ENCODE measurements around the gene UBQLN4. TPM values are rescaled to one million over a fixed set of nuclear protein-coding genes. Genes with fewer than 3 reads are reported as not detected.

Gene UBQLN4
- total RNA-seq, 1 experiment from 2014 or later: 58.4 TPM

DNA sequence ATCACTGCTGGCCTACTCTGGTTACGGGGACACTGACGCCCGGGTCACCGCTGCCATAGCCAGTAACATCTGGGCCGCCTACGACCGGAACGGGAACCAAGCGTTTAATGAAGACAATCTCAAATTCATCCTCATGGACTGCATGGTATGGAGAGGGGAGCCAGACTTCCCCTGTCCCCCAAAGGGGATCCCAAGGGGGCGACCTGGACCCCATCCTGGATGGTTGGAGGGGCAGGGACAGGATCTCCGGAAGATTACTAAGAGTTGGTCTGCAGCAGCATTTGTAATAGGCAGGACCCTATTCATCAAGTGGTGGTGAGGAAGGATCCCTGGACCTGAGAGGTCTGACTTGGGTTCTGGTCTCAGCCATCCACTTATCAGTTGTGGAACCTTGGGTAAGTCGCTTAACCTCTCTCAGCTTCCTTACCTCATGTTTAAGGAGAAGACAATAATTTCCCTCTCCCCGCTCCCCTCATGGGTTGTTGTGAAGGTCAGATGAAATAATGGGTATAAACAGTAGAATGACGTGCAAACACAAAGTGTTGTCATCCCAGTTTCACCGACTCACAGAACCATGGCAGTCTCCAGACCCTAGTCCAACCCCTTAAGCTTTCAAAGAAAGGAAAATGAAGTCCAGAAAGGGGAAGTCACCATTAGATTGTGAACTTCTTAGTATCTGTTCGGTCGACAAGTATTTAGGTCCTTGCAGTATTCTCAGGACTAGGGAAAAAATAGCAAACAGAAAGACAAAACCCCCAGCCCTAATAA lies 1.9 kb upstream of the UBQLN4 start:
- no peaks in the 10 kb centered on the region for H3K27me3 ChIP-seq (ENCODE audit: insufficient read depth, low read depth)
- H3K9me3 ChIP-seq (ENCODE audit: insufficient read depth, low read depth): no peaks in the 10 kb centered on the region
- CTCF ChIA-PET: no interaction called here
- H3K36me3 ChIP-seq (ENCODE audit: low read depth): no peaks in the 10 kb centered on the region
- peak overlapping the region; percentile 94 for H2AFZ ChIP-seq
- intact Hi-C loops (cut with micrococcal nuclease; ENCODE audit: unreplicated experiment): no loop called here
- H3K79me2 ChIP-seq (ENCODE audit: low read depth): peaks cover 38% of the 10 kb centered on the region
- TF ChIP-seq EZH2 (IDR thresholded peaks at IDR 0.05; ENCODE audit: low read depth): no peak
- TF ChIP-seq, protein P1, sequence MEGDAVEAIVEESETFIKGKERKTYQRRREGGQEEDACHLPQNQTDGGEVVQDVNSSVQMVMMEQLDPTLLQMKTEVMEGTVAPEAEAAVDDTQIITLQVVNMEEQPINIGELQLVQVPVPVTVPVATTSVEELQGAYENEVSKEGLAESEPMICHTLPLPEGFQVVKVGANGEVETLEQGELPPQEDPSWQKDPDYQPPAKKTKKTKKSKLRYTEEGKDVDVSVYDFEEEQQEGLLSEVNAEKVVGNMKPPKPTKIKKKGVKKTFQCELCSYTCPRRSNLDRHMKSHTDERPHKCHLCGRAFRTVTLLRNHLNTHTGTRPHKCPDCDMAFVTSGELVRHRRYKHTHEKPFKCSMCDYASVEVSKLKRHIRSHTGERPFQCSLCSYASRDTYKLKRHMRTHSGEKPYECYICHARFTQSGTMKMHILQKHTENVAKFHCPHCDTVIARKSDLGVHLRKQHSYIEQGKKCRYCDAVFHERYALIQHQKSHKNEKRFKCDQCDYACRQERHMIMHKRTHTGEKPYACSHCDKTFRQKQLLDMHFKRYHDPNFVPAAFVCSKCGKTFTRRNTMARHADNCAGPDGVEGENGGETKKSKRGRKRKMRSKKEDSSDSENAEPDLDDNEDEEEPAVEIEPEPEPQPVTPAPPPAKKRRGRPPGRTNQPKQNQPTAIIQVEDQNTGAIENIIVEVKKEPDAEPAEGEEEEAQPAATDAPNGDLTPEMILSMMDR (conservative IDR thresholded peaks at IDR 0.05): no peak
- H3K9me2 ChIP-seq (ENCODE audit: insufficient read depth): no peaks in the 10 kb centered on the region
- H3K27ac ChIP-seq: no peak overlapping the region
- peaks cover 11% of the 10 kb centered on the region; the same call in 1 of the 2 replicates for H3K4me1 ChIP-seq (replicated peaks; ENCODE audit: insufficient read depth)
- peak overlapping the region; percentile 84 for H3K4me3 ChIP-seq
- 0 out of 2 replicates have a peak, but pooled peaks cover 6% of the 10 kb centered on the region for H4K20me1 ChIP-seq (ENCODE audit: insufficient read depth)
- no TSS peak for BruUV-seq (replicated peaks)
- DNase-seq: no peak
- peaks cover 6% of the 10 kb centered on the region for H3F3A ChIP-seq (ENCODE audit: insufficient read depth, low read depth)
- POLR2A ChIA-PET (ENCODE audit: unreplicated experiment): no interaction called here
- peak overlapping the region; percentile 89 for H3K4me2 ChIP-seq

DNA sequence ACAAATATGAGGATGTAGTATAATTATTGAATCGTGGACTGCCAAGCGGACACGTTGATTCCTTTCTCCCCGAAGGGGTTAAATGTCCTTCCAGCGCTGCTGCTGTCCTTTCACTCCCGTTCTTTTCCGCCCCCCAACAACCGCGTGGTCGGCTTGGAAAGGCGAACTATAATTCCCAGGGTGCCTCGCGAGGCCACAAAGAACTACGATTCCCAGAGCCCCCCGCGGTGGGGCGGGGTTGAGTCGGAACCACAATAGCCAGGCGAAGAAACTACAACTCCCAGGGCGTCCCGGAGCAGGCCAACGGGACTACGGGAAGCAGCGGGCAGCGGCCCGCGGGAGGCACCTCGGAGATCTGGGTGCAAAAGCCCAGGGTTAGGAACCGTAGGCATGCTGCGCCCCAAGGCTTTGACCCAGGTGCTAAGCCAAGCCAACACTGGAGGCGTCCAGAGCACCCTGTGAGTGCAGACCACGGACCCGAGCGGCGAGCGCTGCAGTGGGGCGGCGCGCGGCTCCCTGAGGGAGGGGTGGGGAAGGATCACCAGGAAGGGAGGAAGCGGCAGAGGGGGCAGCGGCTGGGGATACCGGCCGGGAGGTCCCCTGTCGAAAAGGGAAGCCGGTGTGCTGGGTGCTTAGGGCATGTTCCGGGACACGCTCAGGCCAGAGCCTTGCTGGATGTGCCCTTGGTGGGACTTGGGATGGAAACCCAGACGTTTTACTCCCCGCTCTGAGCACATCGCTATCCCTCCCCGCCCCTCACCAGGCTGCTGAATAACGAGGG lies 1.1 kb upstream of the UBQLN4 start, which contains the start of gene LAMTOR2:
LAMTOR2 (plus strand) TSS at position 283 of the 781 bp plus-strand sequence; CDS start at position 391, 108 bp downstream.
- Histone ChIP-seq H3K4me1 (replicated peaks; ENCODE audit: insufficient read depth) (peaks cover 11% of the 10 kb centered on the region; the same call in 1 of the 2 replicates), H3K36me3 (ENCODE audit: low read depth) (0 out of 2 replicates have a peak, but pooled peaks cover 6% of the 10 kb centered on the region), H3K4me2 (peak within 1 kb of the TSS; percentile 89), H3K9me3 (ENCODE audit: insufficient read depth, low read depth) (no peaks in the 10 kb centered on the region), H3K4me3 (peak within 1 kb of the TSS; percentile 84), H2AFZ (peak within 1 kb of the TSS; percentile 94), H3F3A (ENCODE audit: insufficient read depth, low read depth) (peaks cover 6% of the 10 kb centered on the region), H4K20me1 (ENCODE audit: insufficient read depth) (0 out of 2 replicates have a peak, but pooled peaks cover 6% of the 10 kb centered on the region), H3K9me2 (ENCODE audit: insufficient read depth) (no peaks in the 10 kb centered on the region), H3K27ac (peak within 1 kb of the TSS; percentile 85), H3K79me2 (ENCODE audit: low read depth) (peaks cover 38% of the 10 kb centered on the region), H3K27me3 (ENCODE audit: insufficient read depth, low read depth) (no peaks in the 10 kb centered on the region)
- TF ChIP-seq, protein P1 (conservative IDR thresholded peaks at IDR 0.05): 0 out of 2 replicates have a peak, but pooled peaks have one; percentile 7
- TF ChIP-seq EZH2 (IDR thresholded peaks at IDR 0.05; ENCODE audit: low read depth): no peak
- ChIA-PET CTCF (interaction anchor here (0.7 kb wide), 1 partner anchor 60 kb away, joined by 3 read pairs; the partner anchor contains the start of gene LMNA), POLR2A (ENCODE audit: unreplicated experiment) (interaction anchor here (0.6 kb wide), 1 partner anchor 71 kb away, joined by 3 read pairs; no protein-coding TSS in a partner anchor)
- BruUV-seq (replicated peaks): no TSS peak
- DNase-seq: peak; percentile 93 to 97
- intact Hi-C loops (cut with micrococcal nuclease; ENCODE audit: unreplicated experiment): loop anchor here (1.0 kb wide), 1 partner anchor 228 kb away; the partner anchor contains the start of gene SMG5
